HepG2 (cell line): Measurements from ENCODE around the gene RAB5B. TPM values are rescaled to one million over a fixed set of nuclear protein-coding genes. Genes with fewer than 3 reads are reported as not detected.
A peak's percentile ranks its signal among the peaks of the same experiment; 100 is the strongest.

Experiments
- ATF5 ChIP-seq: sonication (generic); formaldehyde crosslinking; IDR thresholded peaks from 2 replicates; pipeline ENCODE4 v1.4.0; 2020; ENCODE audit warnings: mild to moderate bottlenecking, low read depth, missing genetic modification reagents
- ATM ChIP-seq: fragments of 450-650 bp; IDR thresholded peaks from 2 replicates; pipeline ENCODE4 v1.7.1; 2017; ENCODE audit warnings: mild to moderate bottlenecking, borderline replicate concordance
- FOXO1 ChIP-seq: sonication (generic); formaldehyde crosslinking; IDR thresholded peaks from 2 replicates; pipeline ENCODE4 v1.4.0; 2020; ENCODE audit warnings: missing genetic modification reagents
- ISX ChIP-seq: sonication (generic); formaldehyde crosslinking; conservative IDR thresholded peaks from 2 replicates; pipeline ENCODE4 v1.5.0; 2020; ENCODE audit warnings: missing genetic modification reagents
- KDM5A ChIP-seq: fragments of 200-600 bp; sonication (generic); IDR thresholded peaks from 2 replicates; pipeline ENCODE4 v1.7.0; 2018; ENCODE audit warnings: antibody characterized with exemption, mild to moderate bottlenecking, low read length, borderline replicate concordance
- KMT2A ChIP-seq: sonication (generic); formaldehyde crosslinking; IDR thresholded peaks from 2 replicates; pipeline ENCODE4 v1.4.0; 2020; ENCODE audit warnings: missing genetic modification reagents
- NFYC ChIP-seq: IDR thresholded peaks from 2 replicates; pipeline ENCODE4 v1.6.1; 2016; ENCODE audit warnings: missing genetic modification reagents, missing compliant biosample characterization
- PAF1 ChIP-seq: IDR thresholded peaks from 2 replicates; pipeline ENCODE4 v1.6.1; 2016; ENCODE audit warnings: missing genetic modification reagents, missing compliant biosample characterization
- SOX13 ChIP-seq, 3 experiments: fragments of 450-650 bp in 1 of 3; sonication (generic) in 1 of 3; formaldehyde crosslinking in 1 of 3; IDR thresholded peaks in 2 of 3; conservative IDR thresholded peaks in 1 of 3; 2 replicates each; pipeline versions ENCODE4 v1.5.0 to v1.6.1; 2016 to 2020; ENCODE audit warnings: antibody characterized with exemption in 1 of 3, mild to moderate bottlenecking in 1 of 3, missing compliant biosample characterization in 1 of 3, missing genetic modification reagents in 1 of 3, moderate library complexity in 1 of 3
- ZBTB14 ChIP-seq: sonication (generic); formaldehyde crosslinking; IDR thresholded peaks from 2 replicates; pipeline ENCODE4 v1.4.0; 2020; ENCODE audit warnings: missing genetic modification reagents
- ZMYM4 ChIP-seq: sonication (generic); formaldehyde crosslinking; IDR thresholded peaks from 2 replicates; pipeline ENCODE4 v1.8.1; 2023; ENCODE audit warnings: mild to moderate bottlenecking, missing genetic modification reagents
- ZNF142 ChIP-seq: sonication (generic); formaldehyde crosslinking; IDR thresholded peaks from 2 replicates; pipeline ENCODE4 v1.4.0; 2020; ENCODE audit warnings: missing genetic modification reagents
- ZNF20 ChIP-seq: sonication (generic); formaldehyde crosslinking; IDR thresholded peaks from 2 replicates; pipeline ENCODE4 v1.4.0; 2020; ENCODE audit warnings: mild to moderate bottlenecking, moderate library complexity, missing genetic modification reagents
- ZNF232 ChIP-seq: sonication (generic); formaldehyde crosslinking; IDR thresholded peaks from 2 replicates; pipeline ENCODE4 v1.4.0; 2020; ENCODE audit warnings: missing genetic modification reagents, borderline replicate concordance
- ZNF703 ChIP-seq: sonication (generic); formaldehyde crosslinking; IDR thresholded peaks from 2 replicates; pipeline ENCODE4 v1.5.1; 2020; ENCODE audit warnings: missing genetic modification reagents, mild to moderate bottlenecking, moderate library complexity, borderline replicate concordance
- ZNF83 ChIP-seq: sonication (generic); formaldehyde crosslinking; IDR thresholded peaks from 2 replicates; pipeline ENCODE4 v1.4.0; 2020; ENCODE audit warnings: missing genetic modification reagents, mild to moderate bottlenecking, borderline replicate concordance
- polyA plus RNA-seq, 8 experiments: library from polyadenylated mRNA; depleted of rRNA in 3 of 8; stranded (reverse) in 7 of 8; unstranded in 1 of 8; fragments of >200 nt; fragmentation: Illumina TruSeq in 4 of 8; extraction: Trizol in 4 of 8; gene quantifications; 2 replicates each; pipeline versions ENCODE4 v1.2.1 to v1.2.3, GENCODE V29; 2011 to 2016; ENCODE audit warnings: low read depth in 4 of 8, missing spikeins in 1 of 8, mixed read lengths in 1 of 8; ENCODE audit not compliant: insufficient read depth in 1 of 8
- total RNA-seq, 5 experiments: library from RNA; depleted of rRNA; stranded (reverse); fragments of >200 nt; fragmentation: Illumina TruSeq; extraction: Trizol; gene quantifications; 2 replicates each; pipeline ENCODE4 v1.2.3, GENCODE V29; 2016; ENCODE audit warnings: low read depth in 1 of 5
- TF ChIP-seq, protein P1 (sequence below): sonication (generic); formaldehyde crosslinking; IDR thresholded peaks from 2 replicates; pipeline ENCODE4 v1.5.0; 2020; ENCODE audit warnings: missing genetic modification reagents
- TF ChIP-seq, protein P2 (sequence below): sonication (generic); formaldehyde crosslinking; IDR thresholded peaks from 2 replicates; pipeline ENCODE4 v1.4.0; 2020; ENCODE audit warnings: missing genetic modification reagents

The RAB5B gene
- total and polyA plus RNA-seq, 2 of the 13 experiments (the other 11 are each of a cell fraction or from before 2014, with no cell fraction given), result 26.0 to 68.3 TPM

DNA sequence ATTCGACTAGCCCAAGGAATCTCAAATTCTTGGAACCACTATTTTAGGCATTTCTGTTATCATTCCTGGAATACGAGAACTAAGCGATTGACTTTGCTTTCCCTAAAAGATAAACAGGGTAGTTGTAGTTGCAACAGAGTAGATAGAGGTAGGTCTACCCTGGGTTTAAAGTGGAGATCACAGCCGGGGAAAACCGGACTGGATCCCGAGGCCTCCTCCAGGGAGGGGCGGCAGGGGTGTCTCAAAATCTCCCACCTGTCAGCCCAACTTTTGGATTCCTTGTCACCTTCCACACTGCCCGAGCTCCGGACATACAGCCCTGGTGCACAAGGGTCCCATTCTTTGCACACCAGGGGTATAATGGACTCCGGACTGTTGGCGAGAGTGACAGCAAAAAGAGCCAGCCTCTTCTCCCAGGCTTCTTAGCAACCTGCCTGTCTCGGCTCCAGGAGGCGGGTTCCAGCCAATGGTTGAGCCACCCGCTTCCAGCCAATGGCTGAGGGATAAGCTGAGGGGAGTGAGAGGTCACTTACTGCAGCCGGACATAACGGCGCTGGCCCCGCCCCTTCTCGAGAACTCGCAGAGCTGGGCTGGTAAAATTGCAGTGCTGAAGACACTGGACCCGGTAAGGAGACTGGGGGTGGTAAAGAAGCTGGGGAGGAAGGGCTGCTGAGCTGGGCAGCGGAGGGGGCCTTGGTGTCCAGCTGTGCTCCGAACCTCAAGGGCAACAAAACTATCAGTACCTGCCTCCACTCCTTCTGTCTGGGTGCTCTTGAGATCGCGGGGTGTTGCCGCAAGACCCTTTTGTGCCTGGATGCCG lies 23.0 kb downstream of the RAB5B start, which contains the start of gene SUOX (continued):
- TF ChIP-seq ZNF142 (CRISPR knock-in tag) (0 out of 2 replicates have a peak, but pooled peaks have one; percentile 53), ISX (CRISPR knock-in tag) (no peak), PAF1 (CRISPR knock-in tag) (no peak), ATM (no peak), ZNF83 (no peak), ZMYM4 (CRISPR knock-in tag) (peak; percentile 58; the same call in 1 of the 2 replicates), ZNF232 (CRISPR knock-in tag) (peak; percentile 56), NFYC (CRISPR knock-in tag) (peak; percentile 84), ZBTB14 (CRISPR knock-in tag) (no peak), ZNF703 (no peak), KDM5A (no peak), SOX13 (IDR thresholded peaks at IDR 0.05) (no peak), SOX13 (CRISPR knock-in tag; conservative IDR thresholded peaks at IDR 0.05 in 1 of 2, IDR thresholded peaks at IDR 0.05 in 1 of 2) (no peak), ZNF20 (CRISPR knock-in tag) (no peak), ATF5 (no peak), KMT2A (CRISPR knock-in tag) (peak; percentile 39; the same call in 1 of the 2 replicates), FOXO1 (CRISPR knock-in tag) (peak; percentile 11; the same call in 1 of the 2 replicates)
- TF ChIP-seq, protein P1, sequence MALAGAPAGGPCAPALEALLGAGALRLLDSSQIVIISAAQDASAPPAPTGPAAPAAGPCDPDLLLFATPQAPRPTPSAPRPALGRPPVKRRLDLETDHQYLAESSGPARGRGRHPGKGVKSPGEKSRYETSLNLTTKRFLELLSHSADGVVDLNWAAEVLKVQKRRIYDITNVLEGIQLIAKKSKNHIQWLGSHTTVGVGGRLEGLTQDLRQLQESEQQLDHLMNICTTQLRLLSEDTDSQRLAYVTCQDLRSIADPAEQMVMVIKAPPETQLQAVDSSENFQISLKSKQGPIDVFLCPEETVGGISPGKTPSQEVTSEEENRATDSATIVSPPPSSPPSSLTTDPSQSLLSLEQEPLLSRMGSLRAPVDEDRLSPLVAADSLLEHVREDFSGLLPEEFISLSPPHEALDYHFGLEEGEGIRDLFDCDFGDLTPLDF (CRISPR knock-in tag), result no peak
- TF ChIP-seq, protein P2, sequence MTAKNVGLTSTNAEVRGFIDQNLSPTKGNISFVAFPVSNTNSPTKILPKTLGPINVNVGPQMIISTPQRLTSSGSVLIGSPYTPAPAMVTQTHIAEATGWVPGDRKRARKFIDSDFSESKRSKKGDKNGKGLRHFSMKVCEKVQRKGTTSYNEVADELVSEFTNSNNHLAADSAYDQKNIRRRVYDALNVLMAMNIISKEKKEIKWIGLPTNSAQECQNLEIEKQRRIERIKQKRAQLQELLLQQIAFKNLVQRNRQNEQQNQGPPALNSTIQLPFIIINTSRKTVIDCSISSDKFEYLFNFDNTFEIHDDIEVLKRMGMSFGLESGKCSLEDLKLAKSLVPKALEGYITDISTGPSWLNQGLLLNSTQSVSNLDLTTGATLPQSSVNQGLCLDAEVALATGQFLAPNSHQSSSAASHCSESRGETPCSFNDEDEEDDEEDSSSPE (CRISPR knock-in tag), result peak; percentile 41
